Sigmoid colon (tissue), 7 donors: ENCODE results near the gene PTPRT. TPM values are rescaled to one million over a fixed set of nuclear protein-coding genes. Genes with fewer than 3 reads are reported as not detected.

Experiments used
- DNase-seq: peaks from one replicate; pipeline ENCODE4 v3.0.0-alpha.2; 2019
- H3K27ac ChIP-seq, 4 donors: fragments of 200-600 bp; sonication (generic); one replicate each; pipeline ENCODE4 v1.5.1; 2016 to 2019; ENCODE audit warnings: mild to moderate bottlenecking in 1 of 4
- H3K27me3 ChIP-seq, 3 donors: fragments of 200-600 bp; sonication (generic); one replicate each; pipeline ENCODE4 v1.5.1; 2019; ENCODE audit warnings: mild to moderate bottlenecking in 1 of 3
- H3K36me3 ChIP-seq, 4 donors: fragments of 200-600 bp; sonication (generic); one replicate each; pipeline ENCODE4 v1.5.1; 2016 to 2019
- H3K4me1 ChIP-seq, 4 donors: fragments of 200-600 bp; sonication (generic); one replicate each; pipeline ENCODE4 v1.5.1; 2017 to 2019
- H3K4me3 ChIP-seq, 4 donors: fragments of 200-600 bp; sonication (generic); one replicate each; pipeline ENCODE4 v1.5.1; 2017 to 2019; ENCODE audit warnings: mild to moderate bottlenecking in 2 of 4, moderate library complexity in 1 of 4
- H3K9me3 ChIP-seq, 4 donors: fragments of 200-600 bp in 3 of 4; sonication (generic) in 3 of 4; one replicate each; pipeline versions ENCODE4 v1.5.1 to v1.6.1; 2013 to 2019
- CTCF ChIP-seq, 4 experiments: fragments of 450-650 bp in 3 of 4; fragments of 200-600 bp in 1 of 4; IDR thresholded peaks; one replicate each; pipeline ENCODE4 v1.5.1; 2016 to 2019; ENCODE audit warnings: antibody characterized with exemption in 4 of 4, mild to moderate bottlenecking in 3 of 4, moderate library complexity in 2 of 4
- EP300 ChIP-seq, 4 donors: sonication (generic); formaldehyde crosslinking; IDR thresholded peaks; one replicate each; pipeline ENCODE4 v1.6.1; 2017; ENCODE audit warnings: antibody characterized with exemption in 4 of 4
- POLR2A ChIP-seq, 2 donors: fragments of 450-650 bp; IDR thresholded peaks; one replicate each; pipeline ENCODE4 v1.6.1; 2016; ENCODE audit warnings: antibody characterized with exemption in 2 of 2, mild to moderate bottlenecking in 2 of 2, moderate library complexity in 2 of 2
- POLR2AphosphoS5 ChIP-seq, 4 donors: sonication (generic); formaldehyde crosslinking; IDR thresholded peaks; one replicate each; pipeline ENCODE4 v1.6.1; 2017; ENCODE audit warnings: antibody characterized with exemption in 4 of 4
- WGBS, 2 donors: extraction: QIAGEN DNeasy Blood & Tissue Kit; methylation state at CpG; one replicate each; pipeline ENCODE4 v1.1.7; 2013; 5-methylcytosine and 5-hydroxymethylcytosine counted together
- intact Hi-C: fragments of 100-400 bp; cut with DNase I; formaldehyde crosslinking; loops from one replicate; pipeline ENCODE4 v1.15.1; 2023
- polyA plus RNA-seq, 3 donors: library from polyadenylated mRNA; stranded (reverse); fragments of 200-250 nt; gene quantifications; one replicate each; pipeline ENCODE4 v1.2.3, GENCODE V29; 2013
- total RNA-seq, 4 donors: library from RNA; depleted of rRNA; stranded (reverse); fragments of >200 nt; gene quantifications; one replicate each; pipeline ENCODE4 v1.1.0, GENCODE V29; 2016
- donor health status: healthy with polysubstance abuse.
- donor health status: Bipolar disorder and iron deficiency.
- donor health status: healthy.

PTPRT gene
- total and polyA plus RNA-seq, 7 donors = under 0.01 to 0.41 (median 0.12) TPM; not detected in 3

GRCh38 chr20:42635699-42636411, 553.9 kb downstream of the PTPRT start:
- Histone ChIP-seq H3K27me3 (no peaks in the 10 kb centered on the region), H3K36me3 (no peaks in the 10 kb centered on the region), H3K4me1 (no peaks in the 10 kb centered on the region), H3K9me3 (no peaks in the 10 kb centered on the region), H3K27ac (no peak overlapping the region), H3K4me3 (no peak overlapping the region)
- TF ChIP-seq EP300 (IDR thresholded peaks at IDR 0.05) (no peak), CTCF (IDR thresholded peaks at IDR 0.05) (no peak)
- no peak for DNase-seq
- intact Hi-C loops = no loop called here
- 54 to 81% methylated on average over 6 of the region's 6 CpGs for WGBS, 2 donors

GRCh38 chr20:42634156-42634555, 555.5 kb downstream of the PTPRT start:
- Histone ChIP-seq H3K9me3 (peaks cover 0 to 1% (median 0%) of the 10 kb centered on the region in 4 donors), H3K4me1 (no peaks in the 10 kb centered on the region), H3K27me3 (no peaks in the 10 kb centered on the region), H3K27ac (no peak overlapping the region), H3K36me3 (no peaks in the 10 kb centered on the region), H3K4me3 (no peak overlapping the region)
- intact Hi-C loops = no loop called here
- no peak for TF ChIP-seq CTCF (IDR thresholded peaks at IDR 0.05)
- no peak for TF ChIP-seq EP300 (IDR thresholded peaks at IDR 0.05)
- TF ChIP-seq POLR2A (IDR thresholded peaks at IDR 0.05) = no peak
- TF ChIP-seq POLR2AphosphoS5 (IDR thresholded peaks at IDR 0.05) = no peak
- WGBS, 2 donors = 86 to 93% methylated on average over 2 of the region's 2 CpGs
- no peak for DNase-seq

GRCh38 chr20:42628683-42629082, 561.0 kb downstream of the PTPRT start:
- no peak for DNase-seq
- WGBS, 2 donors = 65 to 74% methylated on average over 1 of the region's 1 CpG
- no peaks in the 10 kb centered on the region for H3K36me3 ChIP-seq
- TF ChIP-seq EP300 (IDR thresholded peaks at IDR 0.05) (no peak), POLR2AphosphoS5 (IDR thresholded peaks at IDR 0.05) (no peak), POLR2A (IDR thresholded peaks at IDR 0.05) (no peak), CTCF (IDR thresholded peaks at IDR 0.05) (no peak)
- H3K27ac ChIP-seq = no peak overlapping the region
- H3K9me3 ChIP-seq = peaks cover 0 to 1% (median 0%) of the 10 kb centered on the region in 4 donors
- no peaks in the 10 kb centered on the region for H3K27me3 ChIP-seq
- H3K4me1 ChIP-seq = no peaks in the 10 kb centered on the region
- H3K4me3 ChIP-seq = no peak overlapping the region
- intact Hi-C loops = no loop called here

GRCh38 chr20:42613076-42613475, 576.6 kb downstream of the PTPRT start:
- Histone ChIP-seq H3K4me1 (no peaks in the 10 kb centered on the region), H3K36me3 (no peaks in the 10 kb centered on the region), H3K9me3 (peaks cover 0 to 2% (median 0%) of the 10 kb centered on the region in 4 donors), H3K27ac (no peak overlapping the region), H3K4me3 (no peak overlapping the region), H3K27me3 (no peaks in the 10 kb centered on the region)
- intact Hi-C loops = no loop called here
- DNase-seq = no peak
- WGBS, 2 donors = 63 to 67% methylated on average over 3 of the region's 3 CpGs
- no peak for TF ChIP-seq EP300 (IDR thresholded peaks at IDR 0.05)
- TF ChIP-seq POLR2A (IDR thresholded peaks at IDR 0.05) = no peak
- no peak for TF ChIP-seq CTCF (IDR thresholded peaks at IDR 0.05)
- no peak for TF ChIP-seq POLR2AphosphoS5 (IDR thresholded peaks at IDR 0.05)
